ENCODE data around the gene TRPM5.

DNA sequence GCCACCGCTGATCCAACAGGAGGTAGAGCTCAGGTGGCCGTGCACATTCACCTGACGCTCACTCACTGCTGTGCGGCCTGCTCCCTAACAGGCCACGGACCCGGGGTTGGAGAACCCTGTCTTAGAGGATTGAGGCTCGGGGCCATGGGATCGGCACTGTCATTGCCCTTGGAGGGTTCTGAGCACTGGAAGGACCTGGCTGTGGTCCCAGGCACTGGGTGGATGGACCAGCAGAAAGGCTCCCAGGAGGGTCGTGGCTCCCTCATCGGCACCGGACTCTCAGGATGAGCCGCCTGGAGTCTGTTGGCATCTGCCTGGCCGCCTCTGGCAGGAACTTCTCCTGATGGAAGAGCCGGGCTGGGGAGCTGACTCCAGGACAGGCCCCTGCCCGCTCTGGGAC, 7.0 kb upstream of the TRPM5 start:
- TF ChIP-seq CTCF (IDR thresholded peaks at IDR 0.05), result no peak
- no peak for TF ChIP-seq EP300 (IDR thresholded peaks at IDR 0.05)
